ENCODE data around the gene DIAPH3. TPM values are rescaled to one million over a fixed set of nuclear protein-coding genes. Genes with fewer than 3 reads are reported as not detected.

Gene DIAPH3
- total RNA-seq, 2 experiments from 2014 or later, result 0.08 to 0.11 TPM

GRCh38 chr13:60164234-60164889 is 634 bp upstream of the DIAPH3 start:
- Histone ChIP-seq H3K36me3 (ENCODE audit: insufficient read depth, low read length) (no peaks in the 10 kb centered on the region), H3K4me1 (ENCODE audit: insufficient read depth, low read length) (peaks cover 13% of the 10 kb centered on the region), H3K27ac (ENCODE audit: low read depth in 1 of 2, low read length in 2 of 2) (peak overlapping the region; percentile 46 to 77), H3K9me3 (ENCODE audit: control insufficient read depth in 1 of 2, insufficient read depth in 1 of 2, low read length in 2 of 2) (no peaks in the 10 kb centered on the region), H3K27me3 (ENCODE audit: control insufficient read depth in 1 of 2, insufficient read depth in 2 of 2, low read length in 2 of 2) (no peaks in the 10 kb centered on the region), H3K4me3 (ENCODE audit: low read length) (peak overlapping the region; percentile 71)
- Mint-ChIP-seq H3K4me1 (ENCODE audit: low read depth) (peaks cover 31% of the 10 kb centered on the region), H3K4me3 (peak overlapping the region; percentile 88), H3K36me3 (ENCODE audit: low read depth) (peaks cover 6% of the 10 kb centered on the region), H3K27ac (peak overlapping the region; percentile 89), H3K9me3 (no peaks in the 10 kb centered on the region), H3K27me3 (no peaks in the 10 kb centered on the region)
- ChIA-PET POLR2A (interaction anchor here (1.1 to 2.8 kb wide), 3 partner anchors 9 to 232 kb away, joined by 3 to 13 read pairs (median 4); partner anchors contain the start of gene TDRD3), CTCF (interaction anchor here (1.0 to 1.6 kb wide), 2 partner anchors 9 to 233 kb away, joined by 3 to 4 read pairs; partner anchors contain the start of gene TDRD3)
- no peak for TF ChIP-seq CTCF (IDR thresholded peaks at IDR 0.05)
- intact Hi-C loops (cut with DNase I, micrococcal nuclease), result loop anchor here (2.0 to 5.0 kb wide), 2 partner anchors 232 to 233 kb away; partner anchors contain the start of gene TDRD3 (in 2 of the 2)
- DNase-seq (no peak), ATAC-seq (ENCODE audit: poor library complexity) (peak; percentile 31)

- peaks cover 31% of the 10 kb centered on the region for H3K4me1 Mint-ChIP-seq (ENCODE audit: low read depth)
- peaks cover 6% of the 10 kb centered on the region for H3K36me3 Mint-ChIP-seq (ENCODE audit: low read depth)
- intact Hi-C loops (cut with DNase I, micrococcal nuclease), result loop anchor here in 1 of 2 experiments (5.0 kb wide), 1 partner anchor 235 kb away; the partner anchor contains the start of gene TDRD3
- no peaks in the 10 kb centered on the region for H3K9me3 Mint-ChIP-seq
- ATAC-seq (ENCODE audit: poor library complexity), result no peak
- DNase-seq, result no peak
- ChIA-PET CTCF (no interaction called here), POLR2A (no interaction called here)
- Histone ChIP-seq H3K9me3 (ENCODE audit: control insufficient read depth in 1 of 2, insufficient read depth in 1 of 2, low read length in 2 of 2) (no peaks in the 10 kb centered on the region), H3K27me3 (ENCODE audit: control insufficient read depth in 1 of 2, insufficient read depth in 2 of 2, low read length in 2 of 2) (no peaks in the 10 kb centered on the region), H3K4me3 (ENCODE audit: low read length) (no peak overlapping the region), H3K27ac (ENCODE audit: low read depth in 1 of 2, low read length in 2 of 2) (no peak overlapping the region), H3K36me3 (ENCODE audit: insufficient read depth, low read length) (no peaks in the 10 kb centered on the region), H3K4me1 (ENCODE audit: insufficient read depth, low read length) (peaks cover 13% of the 10 kb centered on the region)
- TF ChIP-seq CTCF (IDR thresholded peaks at IDR 0.05), result no peak
- H3K4me3 Mint-ChIP-seq, result peak overlapping the region; percentile 67
- no peak overlapping the region for H3K27ac Mint-ChIP-seq
- no peaks in the 10 kb centered on the region for H3K27me3 Mint-ChIP-seq
Observed at GRCh38 chr13:60162096-60162495, 1.6 kb downstream of the DIAPH3 start.

GRCh38 chr13:60158321-60158801 is 5.4 kb downstream of the DIAPH3 start:
- ATAC-seq (ENCODE audit: poor library complexity) (no peak), DNase-seq (no peak)
- intact Hi-C loops (cut with DNase I, micrococcal nuclease), result no loop called here
- TF ChIP-seq CTCF (IDR thresholded peaks at IDR 0.05), result no peak
- H3K36me3 Mint-ChIP-seq (ENCODE audit: low read depth), result no peaks in the 10 kb centered on the region
- no peak overlapping the region for H3K4me3 ChIP-seq (ENCODE audit: low read length)
- no peaks in the 10 kb centered on the region for H3K27me3 ChIP-seq (ENCODE audit: control insufficient read depth in 1 of 2, insufficient read depth in 2 of 2, low read length in 2 of 2)
- POLR2A ChIA-PET, result no interaction called here
- CTCF ChIA-PET, result no interaction called here
- peaks cover 3% of the 10 kb centered on the region for H3K4me1 ChIP-seq (ENCODE audit: insufficient read depth, low read length)
- H3K27ac ChIP-seq (ENCODE audit: low read depth in 1 of 2, low read length in 2 of 2), result no peak overlapping the region
- H3K27me3 Mint-ChIP-seq, result no peaks in the 10 kb centered on the region
- no peaks in the 10 kb centered on the region for H3K36me3 ChIP-seq (ENCODE audit: insufficient read depth, low read length)
- H3K9me3 ChIP-seq (ENCODE audit: control insufficient read depth in 1 of 2, insufficient read depth in 1 of 2, low read length in 2 of 2), result no peaks in the 10 kb centered on the region
- no peak overlapping the region for H3K27ac Mint-ChIP-seq
- peaks cover 7% of the 10 kb centered on the region for H3K4me1 Mint-ChIP-seq (ENCODE audit: low read depth)
- no peak overlapping the region for H3K4me3 Mint-ChIP-seq
- H3K9me3 Mint-ChIP-seq, result no peaks in the 10 kb centered on the region

All from CD4-positive, alpha-beta T cell (primary cell).